Gastroesophageal sphincter (tissue), 4 donors: Measurements from ENCODE around the gene CSTF2. TPM values are rescaled to one million over a fixed set of nuclear protein-coding genes. Genes with fewer than 3 reads are reported as not detected.

Experiments
- ATAC-seq: fragments of 150-250 bp; one replicate; pipeline ENCODE4 v1.9.1; 2016; ENCODE audit warnings: mild to moderate bottlenecking, moderate library complexity
- H3K27ac ChIP-seq, 4 donors: fragments of 200-600 bp; sonication (generic) in 3 of 4; 1 replicate in 3 of 4; 2 replicates in 1 of 4; pipeline ENCODE4 v1.5.1; 2016 to 2019
- H3K27me3 ChIP-seq: fragments of 200-600 bp; sonication (generic); one replicate; pipeline ENCODE4 v1.5.1; 2019
- H3K36me3 ChIP-seq, 2 donors: fragments of 200-600 bp; sonication (generic); one replicate each; pipeline ENCODE4 v1.5.1; 2019; ENCODE audit warnings: control low read depth in 1 of 2
- H3K4me1 ChIP-seq, 3 donors: fragments of 200-600 bp; sonication (generic); 1 replicate in 2 of 3; 2 replicates in 1 of 3; pipeline ENCODE4 v1.5.1; 2016 to 2019; ENCODE audit warnings: control low read depth in 2 of 3
- H3K4me3 ChIP-seq, 2 donors: fragments of 200-600 bp; sonication (generic); one replicate each; pipeline ENCODE4 v1.5.1; 2019; ENCODE audit warnings: mild to moderate bottlenecking in 1 of 2, moderate library complexity in 1 of 2
- H3K9me3 ChIP-seq, 3 donors: fragments of 200-600 bp; sonication (generic); one replicate each; pipeline ENCODE4 v1.5.1; 2017 to 2019; ENCODE audit warnings: control low read depth in 2 of 3
- EP300 ChIP-seq: sonication (generic); formaldehyde crosslinking; IDR thresholded peaks from one replicate; pipeline ENCODE4 v1.6.1; 2017; ENCODE audit warnings: antibody characterized with exemption, mild to moderate bottlenecking
- POLR2A ChIP-seq, 2 donors: fragments of 450-650 bp; IDR thresholded peaks; one replicate each; pipeline ENCODE4 v1.6.1; 2017; ENCODE audit warnings: antibody characterized with exemption in 2 of 2, mild to moderate bottlenecking in 2 of 2, moderate library complexity in 1 of 2
- POLR2AphosphoS5 ChIP-seq: sonication (generic); formaldehyde crosslinking; IDR thresholded peaks from one replicate; pipeline ENCODE4 v1.6.1; 2017; ENCODE audit warnings: antibody characterized with exemption
- WGBS, 2 donors: methylation state at CpG; one replicate each; pipeline ENCODE4 v1.1.5; 2018; ENCODE audit warnings: low coverage in 1 of 2; 5-methylcytosine and 5-hydroxymethylcytosine counted together
- total RNA-seq, 4 donors: library from RNA; depleted of rRNA; stranded (reverse); fragments of >200 nt; gene quantifications; one replicate each; pipeline ENCODE4 v1.1.0, GENCODE V29; 2016
- TF ChIP-seq, protein P1 (sequence below), 4 experiments: fragments of 200-600 bp in 2 of 4; fragments of 450-650 bp in 2 of 4; sonication (generic) in 1 of 4; IDR thresholded peaks; one replicate each; pipeline ENCODE4 v1.5.1; 2017 to 2019; ENCODE audit warnings: antibody characterized with exemption in 4 of 4, mild to moderate bottlenecking in 2 of 4, moderate library complexity in 2 of 4

The CSTF2 gene
- total RNA-seq, 4 donors from 2014 or later, result 7.7 to 12.6 (median 9.8) TPM

DNA sequence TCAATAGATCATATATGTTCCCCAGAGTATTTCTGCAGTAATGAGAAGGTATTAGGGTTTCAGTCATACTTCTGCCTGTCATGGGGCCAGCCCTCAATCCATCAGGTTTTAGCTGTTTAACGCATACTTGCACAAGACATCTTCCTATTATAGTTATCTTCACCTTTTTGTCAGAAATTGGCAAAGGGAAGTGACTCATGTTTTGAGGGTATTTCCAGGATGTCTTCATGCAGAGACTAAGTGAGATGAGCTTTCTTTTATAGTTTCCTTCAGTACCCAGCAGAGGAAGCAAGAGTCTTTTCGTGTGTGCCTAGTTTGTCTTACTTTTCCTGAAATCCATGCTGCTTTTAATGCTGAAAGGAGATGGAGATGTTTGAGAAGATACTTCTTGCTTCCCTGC lies 9.5 kb downstream of the CSTF2 start:
- H3K9me3 ChIP-seq, result no peaks in the 10 kb centered on the region
- no peak overlapping the region for H3K4me3 ChIP-seq
- no peak for ATAC-seq
- TF ChIP-seq, protein P1, sequence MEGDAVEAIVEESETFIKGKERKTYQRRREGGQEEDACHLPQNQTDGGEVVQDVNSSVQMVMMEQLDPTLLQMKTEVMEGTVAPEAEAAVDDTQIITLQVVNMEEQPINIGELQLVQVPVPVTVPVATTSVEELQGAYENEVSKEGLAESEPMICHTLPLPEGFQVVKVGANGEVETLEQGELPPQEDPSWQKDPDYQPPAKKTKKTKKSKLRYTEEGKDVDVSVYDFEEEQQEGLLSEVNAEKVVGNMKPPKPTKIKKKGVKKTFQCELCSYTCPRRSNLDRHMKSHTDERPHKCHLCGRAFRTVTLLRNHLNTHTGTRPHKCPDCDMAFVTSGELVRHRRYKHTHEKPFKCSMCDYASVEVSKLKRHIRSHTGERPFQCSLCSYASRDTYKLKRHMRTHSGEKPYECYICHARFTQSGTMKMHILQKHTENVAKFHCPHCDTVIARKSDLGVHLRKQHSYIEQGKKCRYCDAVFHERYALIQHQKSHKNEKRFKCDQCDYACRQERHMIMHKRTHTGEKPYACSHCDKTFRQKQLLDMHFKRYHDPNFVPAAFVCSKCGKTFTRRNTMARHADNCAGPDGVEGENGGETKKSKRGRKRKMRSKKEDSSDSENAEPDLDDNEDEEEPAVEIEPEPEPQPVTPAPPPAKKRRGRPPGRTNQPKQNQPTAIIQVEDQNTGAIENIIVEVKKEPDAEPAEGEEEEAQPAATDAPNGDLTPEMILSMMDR (IDR thresholded peaks at IDR 0.05), result no peak
- no peak for TF ChIP-seq POLR2A (IDR thresholded peaks at IDR 0.05)
- no peak for TF ChIP-seq EP300
- TF ChIP-seq POLR2AphosphoS5, result no peak
- 58 to 67% methylated on average over 1 to 2 of the region's 2 CpGs for WGBS, 2 donors
- H3K27ac ChIP-seq, result no peak overlapping the region
- H3K36me3 ChIP-seq, result peaks cover 0 to 81% of the 10 kb centered on the region in 2 donors
- no peaks in the 10 kb centered on the region for H3K27me3 ChIP-seq
- no peaks in the 10 kb centered on the region for H3K4me1 ChIP-seq

DNA sequence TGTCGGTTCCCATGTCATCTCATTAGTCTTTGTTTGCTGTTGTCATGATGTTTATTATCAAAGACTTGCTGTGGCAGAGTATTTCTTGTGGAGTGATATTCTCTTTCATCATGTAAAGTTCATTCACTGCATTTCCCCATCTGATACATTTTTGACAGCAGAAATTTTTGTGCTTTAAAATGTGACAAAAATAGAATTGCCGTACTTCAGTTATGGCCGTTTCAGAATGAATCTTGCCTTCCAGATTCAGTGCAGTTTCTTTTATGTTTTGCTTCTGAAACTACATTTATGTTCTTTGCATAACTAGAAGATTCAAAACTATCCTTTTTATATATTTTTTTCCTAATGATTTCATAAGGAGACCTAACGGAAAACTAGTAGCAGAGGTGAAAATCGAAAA lies 10.0 kb downstream of the CSTF2 start:
- Histone ChIP-seq H3K4me1 (no peaks in the 10 kb centered on the region), H3K27me3 (no peaks in the 10 kb centered on the region), H3K9me3 (no peaks in the 10 kb centered on the region), H3K27ac (no peak overlapping the region), H3K36me3 (peaks cover 0 to 86% of the 10 kb centered on the region in 2 donors), H3K4me3 (no peak overlapping the region)
- 75 to 88% methylated on average over 5 of the region's 5 CpGs for WGBS, 2 donors
- ATAC-seq, result no peak
- TF ChIP-seq, protein P1 (IDR thresholded peaks at IDR 0.05), result no peak
- no peak for TF ChIP-seq POLR2A (IDR thresholded peaks at IDR 0.05)
- TF ChIP-seq POLR2AphosphoS5, result no peak
- no peak for TF ChIP-seq EP300

DNA sequence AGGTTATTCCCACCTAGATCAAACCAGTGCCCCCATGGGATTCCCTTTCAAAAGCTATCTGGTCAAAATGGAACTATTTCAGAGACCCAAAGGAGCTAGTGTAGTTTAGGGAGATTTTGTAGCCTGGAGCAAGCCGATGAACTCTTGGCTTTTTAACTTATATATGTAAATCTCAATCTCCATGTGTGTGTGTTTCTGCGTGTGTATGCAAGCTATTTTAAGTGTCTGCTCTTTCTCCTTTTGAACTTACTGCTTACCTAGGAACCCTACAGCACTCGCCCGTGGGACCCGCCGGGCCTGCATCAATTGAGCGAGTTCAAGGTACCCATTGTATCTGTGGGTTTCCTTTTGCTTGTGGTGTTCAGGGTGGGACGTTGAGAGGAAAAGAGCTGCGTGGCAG lies 10.4 kb downstream of the CSTF2 start:
- no peaks in the 10 kb centered on the region for H3K4me1 ChIP-seq
- H3K27ac ChIP-seq, result no peak overlapping the region
- no peaks in the 10 kb centered on the region for H3K9me3 ChIP-seq
- WGBS, 2 donors, result 90 to 94% methylated on average over 2 to 4 of the region's 9 CpGs
- TF ChIP-seq POLR2AphosphoS5, result no peak
- TF ChIP-seq POLR2A (IDR thresholded peaks at IDR 0.05), result no peak
- TF ChIP-seq, protein P1 (IDR thresholded peaks at IDR 0.05), result no peak
- no peak for TF ChIP-seq EP300
- peaks cover 0 to 87% of the 10 kb centered on the region in 2 donors for H3K36me3 ChIP-seq
- H3K4me3 ChIP-seq, result no peak overlapping the region
- H3K27me3 ChIP-seq, result no peaks in the 10 kb centered on the region
- no peak for ATAC-seq

DNA sequence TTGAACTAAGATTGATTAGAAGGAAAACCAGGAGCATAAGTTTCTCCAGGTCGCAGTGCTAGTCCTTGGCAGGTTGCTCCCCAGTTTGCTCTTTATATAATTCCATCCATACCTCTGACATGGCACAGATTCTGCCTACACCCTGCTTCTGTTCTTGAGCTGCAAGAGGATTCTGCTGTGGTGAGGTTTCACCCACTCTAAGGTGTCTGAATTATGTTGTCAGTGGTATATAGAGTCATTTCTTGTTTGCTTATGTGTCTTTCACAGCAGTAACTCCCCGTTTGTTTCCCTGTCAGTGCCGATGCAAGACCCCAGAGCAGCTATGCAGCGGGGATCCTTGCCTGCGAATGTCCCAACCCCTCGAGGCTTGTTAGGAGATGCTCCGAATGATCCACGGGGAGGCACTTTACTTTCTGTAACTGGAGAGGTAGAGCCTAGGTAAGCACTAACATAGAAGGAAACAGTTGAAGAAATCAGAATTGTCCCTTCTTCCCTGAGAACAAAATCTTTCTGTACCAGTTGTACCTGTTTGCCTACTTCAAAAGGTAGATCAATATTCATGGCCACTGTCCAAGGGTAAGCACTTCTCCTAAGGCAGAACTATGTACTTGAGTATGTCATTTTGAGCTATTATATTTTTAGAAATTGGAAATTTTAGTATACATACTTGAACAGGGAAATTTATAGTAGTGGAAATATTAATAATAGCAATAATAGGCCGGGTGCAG lies 11.2 kb downstream of the CSTF2 start:
- 78% methylated on average over 1 of the region's 9 CpGs; no CpG with 5 or more reads in 1 of the 2 donors for WGBS, 2 donors
- Histone ChIP-seq H3K27me3 (no peaks in the 10 kb centered on the region), H3K9me3 (no peaks in the 10 kb centered on the region), H3K4me1 (no peaks in the 10 kb centered on the region), H3K4me3 (no peak overlapping the region), H3K27ac (no peak overlapping the region), H3K36me3 (peaks cover 0 to 86% of the 10 kb centered on the region in 2 donors)
- no peak for TF ChIP-seq POLR2A (IDR thresholded peaks at IDR 0.05)
- TF ChIP-seq, protein P1 (IDR thresholded peaks at IDR 0.05), result no peak
- no peak for TF ChIP-seq EP300
- TF ChIP-seq POLR2AphosphoS5, result no peak
- ATAC-seq, result no peak

DNA sequence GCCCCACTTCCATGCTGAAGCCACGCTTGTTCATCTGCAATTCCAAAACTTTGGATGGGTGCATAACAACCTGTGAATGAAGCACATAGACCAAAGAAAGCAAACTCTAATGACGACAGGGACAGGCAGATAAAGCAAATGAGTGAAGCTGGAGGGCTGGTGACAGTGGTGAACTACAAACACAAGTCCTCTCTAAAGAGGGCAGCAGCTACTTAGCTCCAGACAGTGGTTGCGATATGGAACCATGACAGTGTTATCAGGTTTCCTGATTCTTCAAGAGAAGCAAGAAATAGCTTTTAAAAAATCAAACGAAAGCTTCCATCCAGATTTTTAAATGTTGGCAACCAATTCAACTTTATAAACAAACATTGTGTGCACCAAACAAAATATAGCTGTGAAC lies 30.1 kb downstream of the CSTF2 start:
- no peaks in the 10 kb centered on the region for H3K27me3 ChIP-seq
- WGBS, 2 donors, result 61 to 72% methylated on average over 3 to 4 of the region's 4 CpGs
- TF ChIP-seq POLR2A (IDR thresholded peaks at IDR 0.05) (no peak), EP300 (no peak), POLR2AphosphoS5 (no peak)
- TF ChIP-seq, protein P1 (IDR thresholded peaks at IDR 0.05), result no peak
- no peaks in the 10 kb centered on the region for H3K9me3 ChIP-seq
- no peaks in the 10 kb centered on the region for H3K4me1 ChIP-seq
- no peak for ATAC-seq
- no peaks in the 10 kb centered on the region for H3K36me3 ChIP-seq
- H3K4me3 ChIP-seq, result no peak overlapping the region
- no peak overlapping the region for H3K27ac ChIP-seq
